Measurements from ENCODE around the gene CLDN20.

Gene CLDN20

DNA sequence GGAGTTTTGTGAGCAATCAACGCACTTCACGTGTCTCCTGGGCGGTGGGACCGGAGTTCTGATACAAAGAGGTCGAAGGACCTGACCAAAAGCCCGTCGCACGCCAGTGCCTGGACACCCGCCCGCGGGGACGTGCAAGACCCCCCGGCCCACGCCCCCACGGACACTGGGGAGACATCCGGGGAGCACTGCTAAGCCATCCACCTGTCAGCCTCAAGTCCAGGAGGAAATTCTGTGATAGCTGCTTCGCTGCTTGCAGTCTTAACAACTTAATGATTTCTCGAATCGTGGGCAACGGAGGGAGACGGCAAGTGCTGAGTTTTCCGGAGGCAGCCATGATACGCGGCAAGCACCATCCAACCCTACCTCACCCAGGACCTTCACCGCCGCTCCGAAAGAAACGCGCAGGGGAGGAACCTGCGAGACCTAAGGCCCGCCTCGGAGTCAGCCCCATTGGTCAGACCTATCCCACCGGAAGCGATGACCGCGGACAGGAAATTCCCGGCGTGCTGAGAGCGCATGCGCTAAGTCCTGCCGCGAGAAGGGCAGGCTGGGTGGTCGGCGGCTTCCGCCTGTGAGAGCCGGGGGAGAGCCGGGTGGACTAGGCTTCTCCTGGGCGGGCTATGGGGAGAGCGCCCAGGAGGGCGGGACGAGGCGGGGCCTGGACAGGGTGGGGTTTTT is 50.4 kb downstream of the CLDN20 start, which contains the start of gene TFB1M:
Gene TFB1M (minus strand): TSS at position 393 of the 681 bp plus-strand sequence. CDS start 56 bp downstream, at position 337.
- no peak for DNase-seq

DNA sequence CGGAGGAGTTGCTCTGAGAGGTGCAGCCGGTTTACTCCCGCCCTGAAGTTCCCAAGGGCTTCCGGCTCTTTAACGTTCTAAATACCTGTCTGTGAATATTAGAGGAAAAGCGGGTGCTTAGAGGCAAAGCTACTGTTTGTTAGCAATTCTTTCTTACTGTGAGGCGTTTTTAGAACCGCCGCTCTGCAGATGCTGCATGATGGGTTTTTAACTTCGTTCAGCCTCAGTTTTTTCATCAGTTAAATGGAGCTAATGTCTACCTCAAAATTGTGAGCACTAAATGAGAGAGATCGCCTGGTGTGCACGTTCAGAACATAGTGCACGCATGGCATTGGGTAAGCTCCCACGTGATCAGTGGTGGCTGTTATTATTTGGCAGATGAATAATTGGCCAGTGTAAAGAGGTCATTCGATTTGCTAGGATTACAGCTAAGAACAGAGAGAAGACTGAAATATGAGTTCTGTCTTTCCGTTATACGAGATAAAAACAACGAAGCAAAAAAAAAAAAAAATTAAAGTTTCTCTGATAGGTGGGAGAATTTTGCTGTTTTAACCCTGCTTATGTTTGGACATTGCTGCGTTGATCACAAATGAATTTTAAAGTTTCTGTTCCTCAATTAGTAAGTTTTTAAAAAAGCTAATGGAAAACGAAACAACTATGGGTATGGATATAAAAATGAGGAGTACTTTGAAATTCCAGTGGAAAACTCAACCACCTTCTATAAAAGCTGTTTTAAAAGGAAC is 51.1 kb downstream of the CLDN20 start:
- DNase-seq, result peak; percentile 85

DNA sequence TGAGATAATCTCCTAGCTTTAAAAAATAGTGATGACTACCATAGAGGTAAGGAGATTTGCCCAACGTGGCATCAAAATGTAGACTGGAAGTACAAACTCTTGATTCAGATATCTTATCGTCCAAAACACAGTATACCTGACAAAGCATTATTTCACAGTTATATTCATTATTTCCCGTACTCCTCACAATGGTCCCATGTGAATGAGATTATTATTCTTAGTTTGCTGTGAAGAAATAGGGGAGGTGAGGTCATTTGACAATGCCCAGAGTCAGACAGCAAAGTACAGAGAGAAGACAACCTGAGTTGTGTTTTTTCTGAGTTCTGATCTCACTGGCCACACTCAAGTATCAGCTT is 51.7 kb downstream of the CLDN20 start:
- no peak for DNase-seq

DNA sequence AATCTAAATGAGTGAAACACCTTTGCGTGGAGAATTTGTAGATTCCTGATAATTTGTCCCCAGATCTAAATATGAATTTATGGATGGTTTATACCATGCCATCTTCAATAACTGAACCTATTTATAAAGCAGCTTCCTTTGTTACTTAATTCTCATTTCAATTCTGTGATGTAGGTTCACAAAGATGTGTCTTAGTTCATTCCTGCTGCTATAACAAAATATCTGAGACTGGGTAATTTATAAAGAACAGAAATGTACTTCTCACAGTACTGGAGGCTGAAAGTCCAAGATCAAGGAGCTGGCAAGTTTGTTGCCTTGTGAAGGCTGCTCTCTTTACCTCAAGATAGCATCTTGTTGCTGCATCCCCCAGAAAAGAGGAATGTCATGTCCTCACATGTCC is 52.6 kb downstream of the CLDN20 start:
- no peak for DNase-seq

DNA sequence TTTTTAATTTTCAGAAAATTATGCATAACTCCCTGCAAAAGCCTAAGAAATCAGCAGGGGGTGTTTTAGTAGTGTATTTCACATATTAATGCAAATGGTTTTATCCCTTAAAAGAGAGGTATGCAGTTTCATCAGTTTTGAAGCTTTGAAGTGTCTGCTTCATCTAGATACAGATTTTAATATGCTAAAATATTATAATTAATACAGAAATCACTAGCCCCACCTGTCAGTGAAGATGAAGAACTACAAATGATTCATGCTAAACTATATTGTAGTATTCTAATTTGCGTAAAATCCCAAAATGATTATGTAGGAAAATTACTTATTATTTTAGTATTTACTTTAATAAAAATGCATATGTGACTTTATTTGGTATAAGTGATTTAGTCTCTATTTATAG is 53.4 kb downstream of the CLDN20 start:
- DNase-seq, result no peak

DNA sequence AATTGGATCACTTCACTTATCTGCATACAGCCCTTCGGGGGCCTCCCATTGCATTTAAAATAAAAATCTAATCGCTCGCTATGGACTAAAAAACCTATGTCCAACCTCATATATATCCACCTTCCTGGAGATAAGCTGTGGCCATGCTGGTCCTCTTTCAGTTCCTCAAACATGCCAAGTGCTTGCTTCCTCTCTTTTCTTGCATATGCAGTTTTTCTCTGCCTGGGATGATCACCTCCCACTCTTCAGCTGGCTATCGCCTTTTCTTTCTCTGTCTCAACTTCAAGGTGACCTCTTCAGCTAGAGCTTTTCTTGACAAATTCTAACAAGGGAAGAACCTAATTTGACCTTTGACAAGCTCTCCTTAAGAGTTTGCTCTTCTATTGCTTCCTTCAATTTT is 56.1 kb downstream of the CLDN20 start:
- no peak for DNase-seq

DNA sequence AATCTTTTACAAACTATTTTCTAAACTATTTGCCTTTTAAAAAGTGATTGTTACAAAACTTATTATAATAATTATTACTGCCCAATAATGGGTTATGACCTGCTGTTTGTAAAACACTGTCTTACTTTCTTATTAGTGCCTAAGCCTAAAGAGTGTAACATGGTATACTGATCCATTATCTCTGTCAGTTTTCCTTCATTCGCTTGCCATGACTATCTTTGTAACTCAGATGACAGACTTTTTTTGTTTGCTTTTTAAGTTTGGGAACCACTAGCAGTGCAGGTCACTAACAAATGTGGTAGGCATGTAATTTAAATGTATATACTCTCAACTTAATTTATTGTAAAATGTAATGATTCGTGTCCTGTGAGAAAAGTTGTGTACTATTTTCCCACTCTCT is 60.4 kb downstream of the CLDN20 start:
- no peak for DNase-seq

DNA sequence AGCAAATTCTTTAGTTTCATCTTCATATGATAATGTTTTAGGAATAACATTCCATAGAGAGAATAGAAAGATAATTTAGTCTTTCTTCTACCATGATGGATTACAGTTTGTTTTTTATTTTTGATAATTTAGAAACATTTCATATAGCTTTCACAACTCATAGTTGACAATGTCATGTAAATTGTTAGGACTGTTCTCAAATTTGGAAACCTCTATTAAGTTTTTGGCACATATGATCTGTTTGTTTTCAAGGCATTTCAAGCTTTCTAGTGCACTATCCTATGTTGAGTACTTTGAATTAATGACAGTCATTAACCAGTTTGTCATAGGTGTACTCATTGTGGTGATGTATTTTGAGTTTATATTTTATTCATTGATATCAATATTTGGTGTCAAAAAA is 61.2 kb downstream of the CLDN20 start:
- no peak for DNase-seq

DNA sequence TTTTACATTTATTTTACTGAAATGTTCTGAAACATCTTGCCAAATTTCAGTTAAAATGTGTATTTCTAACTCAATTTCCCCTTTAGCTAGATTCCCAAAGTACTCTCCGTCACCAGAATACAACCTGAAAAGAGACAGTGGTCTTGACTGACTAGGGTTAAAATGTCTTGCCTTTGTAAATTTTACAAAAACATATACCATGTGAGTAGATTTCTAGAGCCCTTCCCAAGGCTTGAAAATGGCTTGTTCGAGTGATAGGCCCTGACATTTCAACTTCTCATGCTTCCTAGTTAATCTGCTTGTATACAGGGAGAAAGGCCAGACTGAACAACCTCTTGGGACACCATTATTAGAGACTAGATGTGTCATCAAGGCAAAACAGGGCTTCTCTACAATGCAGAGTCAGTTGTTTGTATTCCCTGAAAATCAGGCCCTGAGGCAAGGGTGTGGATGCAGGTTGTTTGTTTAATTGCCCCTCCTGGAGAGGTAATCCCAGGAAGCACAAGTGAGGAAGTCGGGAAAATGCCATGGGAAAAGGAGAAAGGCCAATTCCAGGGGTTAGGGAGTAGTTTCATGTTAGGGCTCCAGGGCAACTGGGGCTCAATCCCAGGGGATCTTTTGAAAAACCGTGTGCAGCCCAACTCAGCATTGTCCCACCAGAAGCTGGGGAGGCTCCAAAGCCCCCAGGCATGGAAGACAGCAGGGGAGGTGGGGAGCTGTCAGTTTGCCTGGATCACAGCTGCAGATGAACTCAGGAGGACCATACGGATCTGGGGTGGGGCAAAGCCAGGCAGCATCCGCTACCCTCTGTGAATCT is 62.1 kb downstream of the CLDN20 start:
- no peak for DNase-seq

All from NCI-H510A treated with DMSO at 0.1 percent for 48 hours (cell line).